Ishikawa (cell line): ENCODE measurements around the gene SLCO3A1.

Experiments used
- CEBPB ChIP-seq: IDR thresholded peaks from 2 replicates; pipeline ENCODE4 v1.6.1; 2012
- EP300 ChIP-seq: IDR thresholded peaks from 2 replicates; pipeline ENCODE4 v1.6.1; 2012; ENCODE audit warnings: borderline replicate concordance
- TF ChIP-seq, protein P1 (sequence below): IDR thresholded peaks from 2 replicates; pipeline ENCODE4 v1.6.1; 2012; ENCODE audit warnings: low read depth, mild to moderate bottlenecking

DNA sequence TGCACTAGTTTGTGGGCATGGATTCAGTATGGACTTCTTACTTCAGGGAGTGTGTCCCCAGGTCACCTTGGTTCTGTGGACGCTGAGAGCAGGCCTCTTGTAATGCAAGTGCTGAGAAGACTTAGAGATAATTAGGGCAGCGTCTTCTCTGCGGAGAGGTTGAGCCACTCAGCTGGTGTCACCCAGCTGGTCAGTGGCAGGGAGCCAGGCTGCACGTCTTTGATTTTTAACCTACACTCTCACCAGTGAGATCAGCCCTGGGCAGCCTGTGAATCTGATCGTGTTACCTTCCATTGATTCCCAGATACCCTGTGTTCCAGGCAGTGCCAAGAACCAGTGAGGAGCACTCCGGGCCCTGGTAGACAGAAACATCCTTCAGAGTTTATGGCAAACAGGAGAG, 92.6 kb downstream of the SLCO3A1 start:
- TF ChIP-seq EP300 (no peak), CEBPB (no peak)
- TF ChIP-seq, protein P1, sequence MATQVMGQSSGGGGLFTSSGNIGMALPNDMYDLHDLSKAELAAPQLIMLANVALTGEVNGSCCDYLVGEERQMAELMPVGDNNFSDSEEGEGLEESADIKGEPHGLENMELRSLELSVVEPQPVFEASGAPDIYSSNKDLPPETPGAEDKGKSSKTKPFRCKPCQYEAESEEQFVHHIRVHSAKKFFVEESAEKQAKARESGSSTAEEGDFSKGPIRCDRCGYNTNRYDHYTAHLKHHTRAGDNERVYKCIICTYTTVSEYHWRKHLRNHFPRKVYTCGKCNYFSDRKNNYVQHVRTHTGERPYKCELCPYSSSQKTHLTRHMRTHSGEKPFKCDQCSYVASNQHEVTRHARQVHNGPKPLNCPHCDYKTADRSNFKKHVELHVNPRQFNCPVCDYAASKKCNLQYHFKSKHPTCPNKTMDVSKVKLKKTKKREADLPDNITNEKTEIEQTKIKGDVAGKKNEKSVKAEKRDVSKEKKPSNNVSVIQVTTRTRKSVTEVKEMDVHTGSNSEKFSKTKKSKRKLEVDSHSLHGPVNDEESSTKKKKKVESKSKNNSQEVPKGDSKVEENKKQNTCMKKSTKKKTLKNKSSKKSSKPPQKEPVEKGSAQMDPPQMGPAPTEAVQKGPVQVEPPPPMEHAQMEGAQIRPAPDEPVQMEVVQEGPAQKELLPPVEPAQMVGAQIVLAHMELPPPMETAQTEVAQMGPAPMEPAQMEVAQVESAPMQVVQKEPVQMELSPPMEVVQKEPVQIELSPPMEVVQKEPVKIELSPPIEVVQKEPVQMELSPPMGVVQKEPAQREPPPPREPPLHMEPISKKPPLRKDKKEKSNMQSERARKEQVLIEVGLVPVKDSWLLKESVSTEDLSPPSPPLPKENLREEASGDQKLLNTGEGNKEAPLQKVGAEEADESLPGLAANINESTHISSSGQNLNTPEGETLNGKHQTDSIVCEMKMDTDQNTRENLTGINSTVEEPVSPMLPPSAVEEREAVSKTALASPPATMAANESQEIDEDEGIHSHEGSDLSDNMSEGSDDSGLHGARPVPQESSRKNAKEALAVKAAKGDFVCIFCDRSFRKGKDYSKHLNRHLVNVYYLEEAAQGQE, result no peak
